Fibroblast of gingiva (primary cell): ENCODE data around the gene PFDN4.
A peak's percentile ranks its signal among the peaks of the same experiment; 100 is the strongest.

Source experiments
- DNase-seq: peaks from one replicate; pipeline ENCODE4 v3.0.0-alpha.2; 2011; ENCODE audit warnings: low read depth

Gene PFDN4

GRCh38 chr20:54200487-54201267 is 7.2 kb upstream of the PFDN4 start:
- DNase-seq: no peak

- DNase-seq: no peak
These were observed 6.5 kb upstream of the PFDN4 start for GRCh38 chr20:54201268-54201846.

DNA sequence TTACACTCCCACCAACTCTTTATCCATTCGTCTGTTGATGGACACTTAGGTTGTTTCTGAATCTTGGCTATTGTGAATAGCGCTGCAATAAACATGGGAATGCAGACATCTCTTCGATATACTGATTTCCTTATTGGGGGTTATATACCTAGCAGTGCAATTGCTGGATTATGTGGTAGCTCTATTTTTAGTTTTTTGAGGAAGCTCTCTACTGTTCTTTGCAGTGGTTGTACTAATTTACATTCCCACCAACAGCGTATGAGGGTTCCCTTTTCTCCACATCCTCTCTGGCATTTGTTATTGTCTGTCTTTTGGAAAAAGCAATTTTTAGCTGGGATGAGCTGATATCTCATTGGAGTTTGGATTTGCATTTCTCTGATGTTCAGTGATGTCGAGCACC is 4.6 kb upstream of the PFDN4 start:
- DNase-seq: no peak

DNA sequence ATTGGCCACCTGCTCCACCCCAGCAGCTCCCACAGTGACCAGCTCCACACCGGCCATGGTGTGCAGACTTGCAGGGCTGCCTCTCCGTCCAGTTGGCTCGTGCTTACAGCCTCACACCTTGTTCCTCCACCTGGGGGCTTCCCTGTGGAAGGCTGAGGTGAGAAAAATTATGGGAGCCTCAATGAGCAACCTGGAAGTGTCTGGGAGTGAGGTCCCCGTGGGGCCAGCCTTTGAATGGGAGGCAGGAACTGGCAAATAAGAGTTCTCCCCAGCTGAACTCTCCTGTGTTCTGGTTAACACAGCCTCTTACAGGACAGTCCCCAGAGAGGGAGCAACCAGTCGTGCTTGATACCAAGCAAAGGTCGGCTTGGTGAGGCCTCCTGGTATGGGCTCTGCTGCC is 3.8 kb upstream of the PFDN4 start:
- DNase-seq: no peak

DNA sequence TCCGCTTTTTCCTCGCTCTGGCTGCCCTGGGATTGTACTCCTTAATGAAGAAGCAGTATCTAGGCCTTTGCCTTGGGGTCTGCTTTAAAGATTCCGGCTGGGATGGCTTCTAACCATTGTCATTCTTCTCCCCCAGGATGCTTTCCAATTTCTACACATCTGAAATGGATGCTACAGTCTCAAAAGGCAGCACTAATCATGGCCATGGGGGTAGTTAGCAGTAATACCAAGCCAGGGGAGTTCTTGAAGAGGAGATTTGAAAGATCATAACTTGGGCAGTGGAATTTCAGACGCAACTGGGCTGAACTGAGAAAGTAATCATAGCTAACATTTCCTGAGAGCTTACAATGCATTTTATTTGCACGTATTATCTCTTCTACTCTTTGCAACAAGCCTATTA is 3.4 kb upstream of the PFDN4 start:
- no peak for DNase-seq

DNA sequence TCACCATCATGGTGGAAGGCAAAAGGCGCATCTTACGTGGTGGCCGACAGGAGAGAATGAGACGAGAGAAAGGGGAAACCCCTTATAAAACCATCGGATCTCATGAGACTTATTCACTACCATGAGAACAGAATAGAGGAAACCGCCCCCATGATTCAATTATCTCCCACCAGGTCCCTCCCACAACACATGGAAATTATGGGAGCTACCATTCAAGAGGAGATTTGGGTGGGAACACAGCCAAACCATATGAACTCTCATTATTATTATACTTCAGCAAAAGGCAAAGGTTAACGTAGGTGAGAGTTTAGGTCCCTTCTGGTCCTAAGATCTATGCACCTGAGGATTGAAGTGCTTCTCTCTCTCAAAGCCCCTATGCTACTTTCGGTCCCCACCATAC is 2.4 kb upstream of the PFDN4 start:
- DNase-seq: no peak

GRCh38 chr20:54207053-54207742 is 689 bp upstream of the PFDN4 start:
- DNase-seq: no peak

GRCh38 chr20:54208548-54209176 is 775 bp downstream of the PFDN4 start:
- DNase-seq: peak; percentile 20

DNA sequence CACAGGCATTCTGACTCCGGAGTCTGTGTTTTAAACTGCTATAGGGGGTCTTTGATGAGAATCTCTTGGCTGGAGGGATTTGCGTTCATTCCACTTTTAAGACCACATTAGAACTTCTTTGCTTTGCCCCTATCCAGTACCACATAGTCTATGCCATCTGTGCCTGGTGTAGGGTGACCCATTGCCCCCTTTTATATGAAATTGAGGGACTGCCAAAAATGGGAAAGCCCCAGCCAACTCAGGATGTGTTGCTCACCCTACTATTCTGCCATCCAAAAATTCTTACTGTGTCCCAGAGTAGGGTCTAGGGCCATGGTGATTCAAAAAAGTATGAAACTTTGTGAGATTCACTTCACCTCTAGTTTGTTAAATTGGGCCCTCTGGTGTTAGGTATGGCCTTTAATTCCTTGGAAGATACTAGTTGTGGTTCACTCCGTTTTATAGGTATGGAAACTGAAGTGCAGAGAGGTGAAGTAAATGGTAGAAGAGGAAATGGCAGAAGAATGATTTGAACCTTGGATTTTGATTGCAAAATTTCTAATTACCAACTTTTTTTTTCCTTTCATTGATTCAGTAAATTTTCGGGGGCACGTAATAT is 1.4 kb downstream of the PFDN4 start:
- DNase-seq: no peak

DNA sequence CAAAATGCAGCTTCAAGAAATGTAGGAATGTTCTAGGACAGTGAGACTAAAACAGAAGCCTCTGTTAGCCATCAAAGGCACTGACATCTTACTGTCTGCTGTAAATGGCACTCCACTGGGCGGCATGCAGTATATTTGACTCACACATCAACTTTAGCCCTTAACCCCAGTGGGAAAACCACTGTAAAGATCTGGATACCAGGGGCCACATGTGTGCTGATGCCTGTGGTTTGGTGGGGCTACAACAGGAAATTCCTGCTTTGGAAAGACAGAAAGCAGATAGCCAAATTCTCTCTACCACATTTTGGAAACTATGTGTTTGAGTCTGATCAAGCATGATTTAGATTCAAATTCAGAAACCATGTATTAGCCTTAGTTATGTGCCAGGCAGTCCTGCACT is 4.3 kb downstream of the PFDN4 start:
- DNase-seq: peak; percentile 48

GRCh38 chr20:54212871-54213270 is 5.0 kb downstream of the PFDN4 start:
- DNase-seq: no peak

DNA sequence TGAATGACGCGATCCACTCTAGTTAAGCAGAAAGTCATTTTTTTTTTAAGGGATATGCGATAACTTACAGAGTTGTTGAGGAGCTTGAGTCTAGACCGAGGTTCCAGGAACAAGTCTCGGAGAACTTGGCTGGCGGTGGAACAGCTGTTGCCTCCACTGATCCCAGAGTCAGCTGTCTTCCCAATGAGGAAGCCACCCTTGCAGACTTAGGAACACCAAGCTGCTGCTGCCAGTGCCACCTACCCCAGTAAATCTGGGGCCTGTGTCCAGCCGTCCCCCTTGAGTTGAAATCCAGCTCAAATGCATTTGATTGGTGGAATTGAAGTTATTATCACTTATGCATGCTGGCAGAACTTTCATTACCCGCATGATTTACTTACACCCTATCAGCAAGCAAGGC is 6.7 kb downstream of the PFDN4 start:
- DNase-seq: no peak

DNA sequence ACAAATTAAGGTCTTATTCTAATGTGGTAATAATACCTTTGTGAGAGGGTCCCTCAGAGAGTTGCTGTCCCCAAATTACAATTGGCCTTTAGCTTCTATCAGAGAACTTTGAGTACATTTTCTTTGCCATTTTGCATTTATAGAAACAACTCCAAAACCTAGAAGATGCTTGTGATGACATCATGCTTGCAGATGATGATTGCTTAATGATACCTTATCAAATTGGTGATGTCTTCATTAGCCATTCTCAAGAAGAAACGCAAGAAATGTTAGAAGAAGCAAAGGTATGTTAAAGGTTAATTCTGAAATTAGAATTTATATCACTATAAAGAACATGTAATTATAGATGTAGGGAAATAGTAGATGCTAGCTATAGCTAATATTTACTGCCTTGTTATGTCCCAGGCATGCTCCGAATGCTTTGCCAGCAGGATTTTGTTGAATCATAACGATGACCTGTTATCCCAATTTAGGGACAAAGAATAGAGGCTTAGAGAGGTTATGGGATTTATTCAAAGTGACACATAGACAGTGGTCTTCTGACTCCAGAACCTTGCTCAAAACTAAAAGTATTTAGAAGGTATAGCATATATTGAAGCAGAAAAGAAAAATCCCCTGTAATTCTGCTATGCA is 7.4 kb downstream of the PFDN4 start:
- DNase-seq: no peak

GRCh38 chr20:54217762-54218161 is 9.9 kb downstream of the PFDN4 start:
- no peak for DNase-seq

DNA sequence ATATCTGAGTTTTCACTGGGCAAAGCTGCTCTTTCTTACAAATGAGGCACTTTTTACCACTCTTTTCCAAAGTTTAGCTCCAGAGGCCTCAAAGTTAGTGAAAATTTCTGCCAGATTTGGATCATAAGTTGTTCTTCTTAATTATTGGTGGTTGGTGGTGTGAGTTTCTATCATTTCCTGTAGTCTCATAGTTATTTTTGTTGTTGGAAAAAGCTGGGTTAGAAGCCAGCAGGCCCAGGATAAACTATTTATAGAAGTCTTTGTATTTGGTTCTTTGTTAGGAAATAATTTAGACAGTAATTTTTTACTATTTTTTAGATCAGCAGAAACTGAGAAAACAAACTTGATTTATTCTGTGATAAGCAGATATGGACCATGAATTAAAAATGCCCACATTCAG is 10.6 kb downstream of the PFDN4 start:
- no peak for DNase-seq

- DNase-seq: peak; percentile 33
These were observed 12.0 kb downstream of the PFDN4 start for GRCh38 chr20:54219751-54220426.

DNA sequence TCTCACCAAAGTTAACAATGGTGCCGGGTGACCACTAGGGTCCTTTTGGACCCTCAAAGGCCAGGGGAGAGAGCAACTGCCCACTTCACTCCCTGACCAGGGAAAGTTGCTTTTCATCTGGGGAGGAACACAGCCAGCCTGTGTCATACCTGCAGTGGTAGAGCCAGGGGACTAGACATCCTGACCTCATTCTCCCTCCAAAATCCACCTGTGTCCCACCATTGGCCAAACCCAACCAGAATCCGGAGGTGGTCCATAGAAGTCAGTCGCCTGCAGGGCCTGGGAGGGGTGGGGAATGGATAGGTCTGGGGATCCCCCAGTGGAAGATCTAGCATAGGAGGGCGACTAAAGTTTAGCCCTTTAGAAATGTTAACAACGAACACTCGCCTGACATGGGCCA is 12.8 kb downstream of the PFDN4 start:
- DNase-seq: no peak

DNA sequence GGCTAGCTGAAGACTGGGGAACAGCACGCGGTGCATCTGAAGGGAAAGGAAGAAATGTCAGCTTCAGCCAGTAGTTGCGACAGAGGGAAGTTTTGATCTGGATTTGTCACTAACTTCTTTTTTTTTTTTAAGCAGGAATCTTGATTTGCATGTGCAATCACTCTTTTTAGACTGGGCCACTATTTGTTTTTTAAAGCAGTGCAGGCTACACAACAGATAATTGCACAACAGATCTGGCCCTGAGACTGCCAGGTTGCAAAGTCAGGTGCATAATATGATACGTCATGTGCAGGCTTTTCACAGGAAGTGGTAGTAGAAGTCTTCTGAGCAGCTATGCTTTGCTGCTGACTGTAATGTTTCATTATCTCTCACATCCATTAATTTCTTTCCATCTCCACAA is 13.5 kb downstream of the PFDN4 start:
- DNase-seq: peak; percentile 7

GRCh38 chr20:54221996-54222890 is 14.4 kb downstream of the PFDN4 start:
- DNase-seq: peak; percentile 42

DNA sequence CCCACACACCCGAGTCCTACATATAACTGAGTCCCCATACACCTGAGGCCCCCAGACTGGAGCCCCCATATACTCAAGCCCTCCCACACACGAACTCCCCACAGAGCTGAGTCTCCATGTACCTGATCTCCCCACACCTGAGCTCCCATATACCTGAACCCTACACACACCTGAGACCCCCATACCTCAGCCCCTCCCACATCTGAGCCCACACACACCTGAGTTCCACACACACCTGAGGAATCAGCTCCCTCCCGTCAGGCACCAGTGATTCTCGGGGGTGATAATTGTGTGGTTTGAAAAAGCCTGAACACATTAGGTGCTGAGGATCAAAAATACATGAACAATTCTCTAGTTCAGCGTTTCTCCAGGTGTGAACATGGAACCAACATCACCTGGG is 15.4 kb downstream of the PFDN4 start:
- no peak for DNase-seq
